Epithelial cell of proximal tubule (primary cell): ENCODE data around the gene CS. TPM values are rescaled to one million over a fixed set of nuclear protein-coding genes. Genes with fewer than 3 reads are reported as not detected.

Experiments used
- DNase-seq: peaks from one replicate; pipeline ENCODE4 v3.0.0-alpha.2; 2011; ENCODE audit warnings: low read depth
- H3K4me3 ChIP-seq: 2 replicates; pipeline ENCODE4 v1.5.1; 2011; ENCODE audit warnings: low read depth, mild to moderate bottlenecking, low read length
- total RNA-seq: library from RNA; depleted of rRNA; stranded (reverse); fragments of >200 nt; gene quantifications from 2 replicates; pipeline ENCODE4 v1.2.3, GENCODE V29; 2015
- TF ChIP-seq, protein P1 (sequence below): conservative IDR thresholded peaks from 2 replicates; pipeline ENCODE4 v1.5.1; 2012; ENCODE audit warnings: low read depth, mild to moderate bottlenecking, low read length

CS gene
- total RNA-seq, 1 donor from 2014 or later: 133 TPM

DNA sequence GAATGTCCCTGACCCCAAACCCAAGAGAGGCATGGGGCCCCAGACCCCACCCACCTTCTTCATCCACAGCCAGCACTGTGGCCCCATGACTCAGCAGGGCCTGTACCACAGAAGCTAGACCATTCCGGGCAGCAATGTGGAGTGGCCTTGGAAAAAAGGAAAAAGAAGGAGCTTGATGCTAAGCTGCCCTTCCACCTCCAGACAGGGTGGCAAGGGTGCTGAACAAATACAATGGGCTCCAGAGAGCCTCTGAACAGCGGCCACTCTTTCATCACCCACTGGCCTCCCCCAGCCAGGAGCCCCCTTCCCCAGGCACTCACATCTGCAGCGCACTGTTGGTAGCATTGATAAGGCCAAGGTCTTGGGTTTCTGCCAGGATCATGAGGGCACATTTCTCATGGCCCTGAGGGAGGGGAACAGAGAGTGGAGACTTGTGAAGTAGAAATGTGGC, 56.4 kb downstream of the CS start:
- no peak overlapping the region for H3K4me3 ChIP-seq
- DNase-seq: no peak
- TF ChIP-seq, protein P1, sequence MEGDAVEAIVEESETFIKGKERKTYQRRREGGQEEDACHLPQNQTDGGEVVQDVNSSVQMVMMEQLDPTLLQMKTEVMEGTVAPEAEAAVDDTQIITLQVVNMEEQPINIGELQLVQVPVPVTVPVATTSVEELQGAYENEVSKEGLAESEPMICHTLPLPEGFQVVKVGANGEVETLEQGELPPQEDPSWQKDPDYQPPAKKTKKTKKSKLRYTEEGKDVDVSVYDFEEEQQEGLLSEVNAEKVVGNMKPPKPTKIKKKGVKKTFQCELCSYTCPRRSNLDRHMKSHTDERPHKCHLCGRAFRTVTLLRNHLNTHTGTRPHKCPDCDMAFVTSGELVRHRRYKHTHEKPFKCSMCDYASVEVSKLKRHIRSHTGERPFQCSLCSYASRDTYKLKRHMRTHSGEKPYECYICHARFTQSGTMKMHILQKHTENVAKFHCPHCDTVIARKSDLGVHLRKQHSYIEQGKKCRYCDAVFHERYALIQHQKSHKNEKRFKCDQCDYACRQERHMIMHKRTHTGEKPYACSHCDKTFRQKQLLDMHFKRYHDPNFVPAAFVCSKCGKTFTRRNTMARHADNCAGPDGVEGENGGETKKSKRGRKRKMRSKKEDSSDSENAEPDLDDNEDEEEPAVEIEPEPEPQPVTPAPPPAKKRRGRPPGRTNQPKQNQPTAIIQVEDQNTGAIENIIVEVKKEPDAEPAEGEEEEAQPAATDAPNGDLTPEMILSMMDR: no peak

GRCh38 chr12:56242986-56243385, 57.1 kb downstream of the CS start:
- no peak overlapping the region for H3K4me3 ChIP-seq
- no peak for DNase-seq
- TF ChIP-seq, protein P1: no peak

DNA sequence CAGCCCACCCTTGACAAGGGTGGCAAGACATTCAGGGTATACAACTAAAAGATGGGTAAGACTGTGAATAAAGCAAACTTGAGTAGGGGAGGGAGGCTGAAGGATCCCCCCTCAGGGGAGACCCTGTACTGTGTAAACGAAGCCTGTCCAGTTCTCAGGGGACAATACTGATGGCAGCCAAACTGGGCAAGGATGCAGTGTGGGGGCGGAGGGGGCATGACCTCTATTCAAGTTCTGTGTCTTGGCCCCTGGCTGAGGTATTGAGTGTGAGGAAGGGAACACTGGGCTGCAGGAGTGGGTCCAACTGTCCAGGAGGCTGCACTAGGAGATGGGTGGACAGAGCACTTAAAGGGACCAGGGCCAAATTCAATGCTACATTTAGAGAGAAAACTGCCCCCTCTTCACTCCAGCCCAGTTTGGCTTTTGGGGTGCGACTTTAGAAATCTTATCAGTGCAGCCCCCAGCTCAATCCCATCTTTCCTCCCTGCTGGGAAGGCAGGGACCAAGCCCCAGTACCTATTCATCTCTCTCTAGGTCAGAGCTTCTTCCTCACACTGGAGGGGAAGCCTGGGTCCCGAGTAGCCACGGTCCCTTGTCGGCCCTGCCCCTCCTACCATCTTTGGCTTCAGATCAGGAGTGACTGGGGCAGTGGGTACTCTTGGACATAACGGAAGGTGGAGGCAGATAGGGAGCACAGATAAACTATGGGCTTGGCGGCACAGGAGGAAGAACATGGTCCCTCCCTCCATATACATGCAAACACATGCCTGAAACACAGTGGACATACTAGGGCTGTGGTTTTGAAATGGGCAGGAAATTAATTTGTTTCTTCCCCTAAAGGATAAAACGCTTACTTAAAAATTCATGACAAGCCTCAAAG, 58.5 kb downstream of the CS start:
- TF ChIP-seq, protein P1: no peak
- DNase-seq: no peak
- H3K4me3 ChIP-seq: no peak overlapping the region

- DNase-seq: no peak
- no peak overlapping the region for H3K4me3 ChIP-seq
- TF ChIP-seq, protein P1: no peak
Measured at GRCh38 chr12:56237552-56237951, 62.6 kb downstream of the CS start.

GRCh38 chr12:56236985-56237384, 63.1 kb downstream of the CS start:
- TF ChIP-seq, protein P1: no peak
- no peak overlapping the region for H3K4me3 ChIP-seq
- no peak for DNase-seq

DNA sequence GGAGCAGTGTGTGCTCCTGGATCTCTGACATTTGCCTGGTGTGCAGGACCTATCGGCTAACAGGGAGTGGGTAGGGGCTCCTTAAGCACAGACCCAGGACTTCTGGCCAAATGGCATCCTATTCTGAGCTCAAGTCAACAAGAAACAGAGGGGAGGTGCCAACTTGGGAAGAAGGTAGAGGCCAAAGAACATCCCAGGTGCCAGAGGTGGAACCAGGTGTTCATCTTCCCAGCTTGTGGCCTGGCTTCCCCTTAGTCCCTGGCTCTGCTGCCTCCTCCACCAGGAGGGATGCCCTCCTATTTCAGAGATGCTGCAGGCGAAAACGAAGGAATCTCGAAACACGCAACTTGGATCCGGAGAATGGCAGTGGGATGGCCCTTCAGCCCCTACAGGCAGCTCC, 64.0 kb downstream of the CS start:
- TF ChIP-seq, protein P1: no peak
- no peak overlapping the region for H3K4me3 ChIP-seq
- no peak for DNase-seq
